ENCODE results near the gene SERPINA3. TPM values are rescaled to one million over a fixed set of nuclear protein-coding genes. Genes with fewer than 3 reads are reported as not detected.

Gene SERPINA3
- total and polyA plus RNA-seq, 4 donors: 4.9 to 446 (median 254) TPM

- 92% methylated on average over 7 of the region's 7 CpGs for WGBS, 2 donors
- Histone ChIP-seq H3K27me3 (ENCODE audit: control insufficient read depth in 3 of 3, insufficient read depth in 3 of 3, low read length in 2 of 3) (no peaks in the 10 kb centered on the region), H3K9ac (ENCODE audit: insufficient read depth in 1 of 2, low read length in 2 of 2) (no peak overlapping the region)
Observed at GRCh38 chr14:94614802-94615201, 2.6 kb downstream of the SERPINA3 start.

GRCh38 chr14:94615254-94615653 is 3.1 kb downstream of the SERPINA3 start:
- no peak for TF ChIP-seq CTCF (IDR thresholded peaks at IDR 0.05; ENCODE audit: control extremely low read depth, extremely low read depth)
- Histone ChIP-seq H3K9ac (ENCODE audit: insufficient read depth in 1 of 2, low read length in 2 of 2) (no peak overlapping the region), H3K9me3 (ENCODE audit: control insufficient read depth in 4 of 4, insufficient read depth in 3 of 4, low read length in 3 of 4) (peaks cover 2 to 19% (median 13%) of the 10 kb centered on the region in 4 donors), H3K36me3 (ENCODE audit: control insufficient read depth in 4 of 4, insufficient read depth in 4 of 4, low read length in 4 of 4) (peaks cover 0 to 2% (median 0%) of the 10 kb centered on the region in 4 donors), H3K27me3 (ENCODE audit: control insufficient read depth in 3 of 3, insufficient read depth in 3 of 3, low read length in 2 of 3) (no peaks in the 10 kb centered on the region), H3K4me1 (ENCODE audit: control insufficient read depth in 5 of 5, insufficient read depth in 5 of 5, low read length in 5 of 5) (peaks cover 0 to 21% (median 14%) of the 10 kb centered on the region in 5 donors), H3K4me3 (no peak overlapping the region), H3K27ac (ENCODE audit: low read depth in 1 of 2, low read length in 1 of 2) (no peak overlapping the region)
- no peak for DNase-seq
- 63 to 88% methylated on average over 3 of the region's 3 CpGs for WGBS, 2 donors
- no peak for ATAC-seq (ENCODE audit: insufficient read depth, low FRiP score)

More at GRCh38 chr14:94614802-94615201, 2.6 kb downstream of the SERPINA3 start:
- peaks cover 0 to 2% (median 0%) of the 10 kb centered on the region in 4 donors for H3K36me3 ChIP-seq (ENCODE audit: control insufficient read depth in 4 of 4, insufficient read depth in 4 of 4, low read length in 4 of 4)
- peaks cover 0 to 21% (median 14%) of the 10 kb centered on the region in 5 donors for H3K4me1 ChIP-seq (ENCODE audit: control insufficient read depth in 5 of 5, insufficient read depth in 5 of 5, low read length in 5 of 5)
- ATAC-seq (ENCODE audit: insufficient read depth, low FRiP score) (no peak), DNase-seq (no peak)
- no peak overlapping the region for H3K4me3 ChIP-seq
- no peak for TF ChIP-seq CTCF (IDR thresholded peaks at IDR 0.05; ENCODE audit: control extremely low read depth, extremely low read depth)
- no peak overlapping the region for H3K27ac ChIP-seq (ENCODE audit: low read depth in 1 of 2, low read length in 1 of 2)
- peaks cover 2 to 19% (median 13%) of the 10 kb centered on the region in 4 donors for H3K9me3 ChIP-seq (ENCODE audit: control insufficient read depth in 4 of 4, insufficient read depth in 3 of 4, low read length in 3 of 4)

- DNase-seq: no peak
- Histone ChIP-seq H3K9me3 (ENCODE audit: control insufficient read depth in 4 of 4, insufficient read depth in 3 of 4, low read length in 3 of 4) (peaks cover 2 to 19% (median 13%) of the 10 kb centered on the region in 4 donors), H3K27me3 (ENCODE audit: control insufficient read depth in 3 of 3, insufficient read depth in 3 of 3, low read length in 2 of 3) (no peaks in the 10 kb centered on the region), H3K9ac (ENCODE audit: insufficient read depth in 1 of 2, low read length in 2 of 2) (no peak overlapping the region), H3K4me1 (ENCODE audit: control insufficient read depth in 5 of 5, insufficient read depth in 5 of 5, low read length in 5 of 5) (peaks cover 0 to 21% (median 14%) of the 10 kb centered on the region in 5 donors), H3K36me3 (ENCODE audit: control insufficient read depth in 4 of 4, insufficient read depth in 4 of 4, low read length in 4 of 4) (peaks cover 0 to 2% (median 0%) of the 10 kb centered on the region in 4 donors), H3K27ac (ENCODE audit: low read depth in 1 of 2, low read length in 1 of 2) (no peak overlapping the region), H3K4me3 (no peak overlapping the region)
- 84 to 92% methylated on average over 8 of the region's 8 CpGs for WGBS, 2 donors
- no peak for ATAC-seq (ENCODE audit: insufficient read depth, low FRiP score)
- TF ChIP-seq CTCF (IDR thresholded peaks at IDR 0.05; ENCODE audit: control extremely low read depth, extremely low read depth): no peak
Observed at GRCh38 chr14:94615823-94616570, 3.8 kb downstream of the SERPINA3 start.
